Activated gamma-delta T cell treated with anti-CD3 and anti-CD28 coated beads, Interleukin-2, amount 50 U/mL, for 16 hours (primary cell): ENCODE results near the gene WDR49.

Experiments used
- DNase-seq: peaks from one replicate; pipeline ENCODE4 v3.0.0-alpha.2; 2020; ENCODE audit warnings: low read depth

WDR49 gene

DNA sequence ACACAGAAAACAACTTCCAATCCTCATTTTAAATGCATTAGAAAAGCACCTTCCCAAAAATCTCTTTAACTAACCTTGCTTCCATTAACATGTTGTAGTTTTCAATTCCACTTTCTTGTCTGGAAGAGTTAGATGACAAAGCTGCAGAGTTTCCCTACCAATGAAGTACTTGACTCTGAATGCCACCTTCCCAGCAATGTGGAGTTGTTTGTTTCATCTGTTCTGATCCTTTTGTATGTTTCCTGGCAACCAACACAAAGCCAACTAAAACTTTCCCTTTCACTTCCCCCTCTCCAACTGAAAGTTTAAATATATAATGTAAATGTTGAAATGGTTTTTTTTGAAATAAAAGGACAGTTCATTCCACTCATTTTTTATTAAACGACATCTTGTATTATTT, at the start of gene WDR49:
WDR49 (minus strand) TSS at position 183 of the 400 bp plus-strand sequence. CDS start 517 bp downstream, outside the sequence.
- DNase-seq, result no peak

GRCh38 chr3:167700926-167701325, 47.2 kb upstream of the WDR49 start:
- no peak for DNase-seq

GRCh38 chr3:167700046-167700445, 46.3 kb upstream of the WDR49 start:
- no peak for DNase-seq

DNA sequence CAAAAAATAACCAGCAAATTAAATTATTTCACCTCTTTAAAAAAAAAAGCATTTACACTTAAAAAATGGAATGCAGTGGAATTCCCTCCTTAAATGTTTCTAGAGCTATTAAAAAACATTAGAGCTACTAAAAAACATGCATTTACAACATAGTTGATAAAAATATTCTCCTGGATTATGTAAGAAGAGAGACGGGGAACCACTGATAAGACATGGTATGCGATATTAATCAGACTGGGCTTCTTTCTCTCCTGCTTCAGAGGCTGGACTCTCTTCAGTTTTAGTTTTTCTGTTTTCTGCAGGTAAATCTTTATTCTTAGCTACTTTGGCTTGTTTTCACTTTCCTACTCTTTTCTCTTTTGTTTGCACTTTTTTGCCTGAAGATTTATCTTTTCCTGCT, 40.4 kb upstream of the WDR49 start:
- DNase-seq, result no peak

DNA sequence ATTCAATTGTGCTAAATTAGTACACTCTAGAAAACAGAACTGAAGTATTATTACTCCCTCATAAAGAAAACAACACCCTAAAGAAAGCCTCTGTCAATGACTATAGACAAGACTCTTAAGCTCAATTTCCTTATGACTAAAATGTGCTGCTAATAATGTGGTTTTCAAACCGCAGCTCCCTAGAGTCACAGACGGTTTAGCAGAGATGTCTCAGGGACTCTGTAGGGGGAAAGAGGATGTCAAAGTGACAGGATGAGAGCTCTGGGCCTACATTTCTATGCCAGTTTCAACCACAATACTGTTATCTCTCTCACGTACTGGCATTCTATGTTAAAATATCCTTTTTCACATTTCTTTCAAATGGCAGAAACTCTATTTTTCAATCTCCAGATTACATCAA, 37.6 kb upstream of the WDR49 start:
- no peak for DNase-seq

- DNase-seq, result peak; percentile 40
These were observed 30.7 kb upstream of the WDR49 start for GRCh38 chr3:167684388-167684993.

GRCh38 chr3:167679526-167679925, 25.8 kb upstream of the WDR49 start:
- DNase-seq, result no peak

DNA sequence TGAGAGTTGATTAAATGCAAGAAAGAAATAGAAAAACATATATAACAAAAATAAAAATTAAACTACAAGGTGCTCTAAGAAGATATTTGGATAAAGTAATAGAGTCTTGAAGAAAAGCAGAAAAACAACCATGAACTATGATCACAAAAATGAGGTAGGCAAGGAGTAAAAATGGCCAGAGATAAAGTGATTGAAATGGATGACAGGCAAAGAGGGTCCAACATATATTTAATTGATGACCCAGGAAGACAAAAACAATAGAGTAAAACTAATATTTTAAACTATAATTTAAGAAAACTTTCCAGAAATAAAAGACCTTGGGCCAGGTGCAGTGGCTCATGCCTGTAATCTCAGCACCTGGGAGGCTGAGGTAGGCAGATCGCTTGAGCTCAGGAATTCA, 22.1 kb upstream of the WDR49 start:
- no peak for DNase-seq

DNA sequence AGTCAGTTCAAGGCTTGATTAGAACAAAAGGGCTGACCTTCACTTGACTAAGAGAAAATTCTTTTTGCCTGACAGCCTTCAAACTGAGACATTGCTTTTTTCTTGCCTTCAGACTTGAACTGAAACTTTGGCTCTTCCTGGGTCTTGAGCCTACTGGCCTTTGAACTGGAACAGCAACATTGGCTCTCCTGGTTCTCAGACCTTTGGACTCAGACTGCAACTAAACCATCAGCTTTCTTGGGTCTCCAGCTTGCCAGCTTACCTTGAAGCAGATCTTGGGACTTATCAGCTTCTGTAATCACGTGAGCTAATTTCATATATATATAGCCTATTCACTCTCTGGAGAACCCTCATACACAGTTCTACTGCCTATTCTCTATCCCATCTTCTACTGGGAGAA, 19.5 kb upstream of the WDR49 start:
- DNase-seq, result no peak

DNA sequence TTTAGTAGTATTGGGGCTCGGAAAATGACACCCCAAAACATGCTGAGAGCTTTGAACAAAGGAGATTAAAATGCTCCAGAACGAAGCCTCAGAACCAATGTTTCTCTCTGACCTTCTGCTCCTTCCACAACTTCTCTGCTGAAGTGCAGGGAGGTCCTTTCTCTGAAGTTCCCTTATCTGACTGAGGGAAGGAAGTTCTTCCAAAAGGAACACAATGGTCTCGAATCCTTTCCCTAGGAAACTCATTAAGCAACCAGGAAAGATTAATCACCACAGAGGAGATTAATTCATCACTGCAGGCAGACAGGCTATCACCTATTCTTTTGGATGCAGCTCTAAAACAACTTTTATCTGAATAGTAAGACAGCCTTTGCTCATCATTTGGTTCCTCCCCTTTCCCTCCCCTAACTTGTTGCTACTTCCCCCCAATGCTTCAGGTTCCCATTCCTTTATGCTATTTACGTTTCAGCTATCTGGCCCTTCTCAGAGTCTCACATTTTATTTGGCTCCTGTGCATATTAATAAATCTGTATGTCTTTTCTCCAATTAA, 18.2 kb upstream of the WDR49 start:
- DNase-seq, result no peak

DNA sequence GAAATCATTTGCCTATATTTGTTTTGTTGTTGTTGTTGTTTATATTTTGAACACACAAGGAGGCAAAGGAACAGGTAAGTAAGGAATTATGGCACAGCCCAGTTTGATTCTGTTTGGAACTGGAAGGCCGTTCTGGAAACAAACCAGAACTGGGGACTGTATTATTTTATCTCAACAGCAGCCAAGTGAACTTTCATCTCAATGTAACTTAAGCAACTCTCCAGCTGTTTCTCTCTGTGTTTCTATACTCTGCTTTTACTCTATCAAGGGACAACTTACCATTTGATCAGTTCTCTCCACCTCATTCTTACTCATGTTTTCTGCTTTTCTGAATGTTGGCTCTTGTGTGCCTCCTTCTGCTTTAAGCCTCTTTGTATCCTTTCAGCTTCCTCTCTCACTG, 16.0 kb upstream of the WDR49 start:
- no peak for DNase-seq

GRCh38 chr3:167668651-167669050, 14.9 kb upstream of the WDR49 start:
- DNase-seq, result no peak

DNA sequence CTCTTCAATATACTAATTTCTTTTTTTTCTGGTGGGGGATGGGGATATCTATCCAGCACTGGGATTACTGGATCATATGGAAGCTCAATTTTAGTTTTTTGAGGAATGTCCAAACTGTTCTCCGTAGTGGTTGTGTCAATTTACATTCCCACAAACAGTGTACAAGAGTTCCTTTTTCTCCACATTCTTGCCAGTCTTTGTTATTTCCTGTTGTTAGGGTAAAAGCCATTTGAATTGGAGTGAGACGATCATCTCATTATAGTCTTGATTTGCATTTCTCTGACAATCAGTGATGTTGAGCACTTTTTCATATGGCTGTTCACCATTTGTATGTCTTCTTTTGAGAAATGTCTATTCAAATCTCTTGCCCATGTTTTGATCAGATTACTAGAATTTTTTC, 12.8 kb upstream of the WDR49 start:
- no peak for DNase-seq

DNA sequence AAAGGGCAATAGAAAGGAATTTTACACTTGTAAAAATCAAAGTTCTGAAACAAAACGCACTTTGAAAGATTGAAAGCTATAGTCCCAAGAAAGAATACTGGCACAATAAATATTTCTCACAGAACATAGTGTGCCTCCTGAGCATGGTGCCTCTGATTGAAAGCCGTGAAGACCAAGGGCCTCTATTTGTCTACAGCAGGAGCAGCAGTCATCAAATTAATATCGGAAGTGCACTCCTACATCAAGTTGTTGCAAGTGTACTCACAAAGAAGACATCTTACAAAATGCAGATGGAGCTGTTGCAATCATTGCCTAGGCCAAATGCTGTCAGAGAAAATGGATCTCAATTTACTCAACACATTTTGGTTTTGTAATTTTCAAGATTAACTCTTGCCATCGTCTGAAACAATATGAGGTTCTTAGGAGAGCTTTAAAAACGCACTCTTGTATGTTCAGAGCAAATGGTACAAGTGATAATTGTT, 9.2 kb upstream of the WDR49 start:
- no peak for DNase-seq

GRCh38 chr3:167657684-167658225, 4.0 kb upstream of the WDR49 start:
- no peak for DNase-seq

DNA sequence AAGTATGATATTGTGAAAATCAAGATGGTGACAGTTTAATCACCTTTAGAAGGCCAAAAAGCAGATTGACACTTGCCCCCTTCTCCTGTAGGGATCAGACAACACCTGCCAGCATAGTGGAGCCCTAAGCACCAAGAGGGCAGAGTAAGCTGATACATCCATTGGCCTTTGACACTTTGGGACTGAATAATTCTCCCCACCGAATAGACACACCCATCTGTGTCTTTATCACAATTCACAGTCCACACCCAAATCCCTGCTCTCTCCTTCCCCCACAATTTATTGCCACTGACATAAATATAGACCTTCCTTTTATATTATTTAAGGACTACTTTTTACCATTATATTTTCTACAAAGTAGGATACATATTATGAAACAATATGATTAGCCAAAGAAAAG, 3.1 kb upstream of the WDR49 start:
- DNase-seq, result no peak

DNA sequence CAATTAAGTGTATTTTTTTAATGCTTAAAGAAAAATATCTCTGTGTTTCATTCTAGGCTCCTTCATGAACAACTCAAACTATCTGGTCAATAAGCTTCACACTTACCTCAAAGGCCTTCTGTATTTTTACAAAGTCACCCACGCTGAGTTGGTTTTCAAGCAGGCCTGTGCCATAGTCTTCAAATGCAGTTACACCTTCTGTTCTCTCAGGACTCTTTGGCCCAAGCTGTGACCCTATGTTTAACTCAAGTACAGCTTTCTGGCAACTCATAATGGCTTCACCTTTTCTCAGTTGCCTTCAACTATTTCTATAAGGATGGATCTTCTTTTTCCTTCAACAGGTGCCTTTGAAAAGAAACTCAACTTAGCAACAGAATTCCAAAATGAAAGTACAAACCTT, 587 bp downstream of the WDR49 start:
- no peak for DNase-seq

GRCh38 chr3:167651826-167652225, 1.9 kb downstream of the WDR49 start:
- DNase-seq, result no peak

GRCh38 chr3:167650459-167650858, 3.3 kb downstream of the WDR49 start:
- DNase-seq, result no peak

DNA sequence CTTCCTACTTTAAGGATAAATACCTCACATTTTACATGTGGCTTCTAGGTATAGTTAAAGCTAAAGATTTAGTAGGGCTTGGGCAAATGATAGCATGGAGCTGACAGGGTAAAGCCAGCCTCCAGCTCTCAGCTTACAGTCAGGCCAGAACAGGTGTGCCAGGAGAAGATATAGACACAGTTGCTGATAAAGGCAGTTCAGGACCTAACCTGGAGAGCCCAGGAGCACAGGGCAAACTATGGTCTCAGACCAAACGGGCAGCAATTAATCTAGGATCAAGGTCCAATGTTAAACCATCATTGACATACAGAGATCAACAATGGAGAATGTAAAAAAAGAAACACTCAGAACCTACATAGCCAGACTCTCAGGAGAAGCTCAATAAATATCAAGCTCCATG, 4.0 kb downstream of the WDR49 start:
- DNase-seq, result no peak

GRCh38 chr3:167644611-167645010, 9.1 kb downstream of the WDR49 start:
- DNase-seq, result no peak

- no peak for DNase-seq
These were observed 22.3 kb downstream of the WDR49 start for GRCh38 chr3:167631471-167631870.

- DNase-seq, result no peak
These were observed 27.3 kb downstream of the WDR49 start for GRCh38 chr3:167626490-167626889.

GRCh38 chr3:167615030-167615429, 38.7 kb downstream of the WDR49 start:
- no peak for DNase-seq
